ENCODE data around the gene RNF103.

Gene RNF103

DNA sequence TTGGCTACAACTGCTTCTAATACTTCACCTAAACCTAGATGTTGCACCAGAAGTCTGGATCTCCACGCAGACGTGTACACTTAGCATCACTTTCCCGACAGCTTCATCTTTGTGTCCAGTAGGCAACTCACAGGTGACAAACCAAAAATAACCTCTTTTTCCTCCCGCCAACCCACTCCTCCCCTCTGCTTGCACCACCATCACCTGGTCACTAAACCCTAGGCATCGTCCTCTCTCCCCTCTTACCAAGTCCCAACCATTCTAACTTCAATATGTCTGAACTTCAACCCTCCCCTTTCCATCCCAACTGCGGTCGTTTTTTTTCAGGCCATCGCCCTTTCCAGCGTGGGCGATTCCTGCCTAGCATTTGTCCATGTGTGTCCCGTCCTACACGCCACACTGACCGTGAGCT, 60.0 kb downstream of the RNF103 start:
- no peak for DNase-seq

DNA sequence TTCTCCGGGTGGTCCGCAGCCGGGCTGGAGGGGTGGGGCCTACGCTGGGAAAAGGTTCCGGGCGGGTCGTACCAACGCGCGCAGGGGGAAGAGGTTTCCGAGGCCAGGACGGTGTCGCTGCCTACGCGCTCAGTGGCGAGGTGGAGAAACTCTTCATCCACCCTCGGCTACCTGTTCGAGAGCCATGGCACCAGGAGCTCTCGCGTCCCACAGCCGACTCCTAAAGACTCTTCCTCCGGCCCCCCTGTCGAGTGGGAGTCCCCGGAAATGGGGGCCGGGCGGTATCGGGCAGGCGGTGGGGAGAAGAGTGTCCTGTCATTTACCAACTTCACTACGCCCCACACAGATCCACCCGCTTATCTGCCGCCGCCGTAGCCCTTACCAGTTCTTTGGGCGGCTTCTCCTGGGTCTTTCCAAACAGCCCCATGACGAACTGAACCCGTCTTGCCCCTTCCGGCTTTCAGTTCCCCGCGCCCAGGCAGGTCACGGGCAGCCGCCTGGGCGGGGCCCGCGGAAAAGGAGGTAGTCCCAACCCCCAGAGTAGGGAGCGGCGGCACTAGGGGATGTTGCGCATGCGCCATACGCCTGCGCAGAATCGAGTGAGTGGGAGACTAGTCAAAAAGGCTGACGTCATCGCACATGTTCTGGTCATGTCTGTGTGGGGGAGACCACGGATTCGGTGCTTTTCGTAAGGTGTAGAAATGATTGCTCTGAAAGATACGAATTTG, 60.6 kb downstream of the RNF103 start, which contains the start of gene CHMP3:
CHMP3 (minus strand) TSS at position 522 of the 728 bp plus-strand sequence; CDS start at position 427, 95 bp downstream.
- peak; percentile 97 for DNase-seq

DNA sequence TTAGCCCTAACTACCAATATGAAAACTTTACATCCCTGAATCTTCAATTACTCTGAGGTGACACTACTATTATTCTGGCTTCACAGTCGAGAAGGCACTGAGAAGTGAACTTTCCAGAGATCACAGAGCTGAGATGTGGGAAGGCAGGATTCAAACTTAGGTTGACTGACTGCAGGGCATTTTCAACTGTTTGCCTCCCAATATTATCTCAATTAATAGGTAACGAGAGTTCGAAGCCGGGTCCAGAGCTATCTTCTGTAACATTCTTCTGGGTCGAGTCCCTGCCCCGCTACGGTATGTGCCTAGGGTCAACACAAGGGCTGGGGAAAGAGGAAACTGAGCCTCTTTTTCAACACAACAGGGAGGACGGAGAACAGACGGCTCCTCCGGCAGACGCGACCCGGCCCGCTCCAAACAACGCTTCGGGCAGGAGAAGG, 61.2 kb downstream of the RNF103 start:
- no peak for DNase-seq

DNA sequence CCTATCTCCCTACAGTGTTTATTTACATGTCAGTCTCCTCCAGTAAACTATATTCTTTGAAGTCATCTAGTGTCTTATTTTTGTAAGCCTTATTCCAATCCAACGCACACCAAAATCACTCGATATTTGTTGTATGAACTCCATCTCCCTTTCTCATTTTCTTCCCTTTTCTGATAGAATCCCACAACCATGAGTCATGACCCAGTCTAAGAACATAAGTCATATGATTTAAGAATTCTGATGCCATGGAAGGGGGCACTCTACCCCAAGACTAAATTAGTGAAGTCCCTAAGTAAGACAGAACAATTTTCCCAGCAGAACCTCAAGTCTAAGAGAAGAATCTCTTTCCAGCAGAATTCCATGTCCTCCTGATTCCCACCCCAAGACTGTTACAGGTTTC, 65.8 kb downstream of the RNF103 start:
- no peak for DNase-seq

DNA sequence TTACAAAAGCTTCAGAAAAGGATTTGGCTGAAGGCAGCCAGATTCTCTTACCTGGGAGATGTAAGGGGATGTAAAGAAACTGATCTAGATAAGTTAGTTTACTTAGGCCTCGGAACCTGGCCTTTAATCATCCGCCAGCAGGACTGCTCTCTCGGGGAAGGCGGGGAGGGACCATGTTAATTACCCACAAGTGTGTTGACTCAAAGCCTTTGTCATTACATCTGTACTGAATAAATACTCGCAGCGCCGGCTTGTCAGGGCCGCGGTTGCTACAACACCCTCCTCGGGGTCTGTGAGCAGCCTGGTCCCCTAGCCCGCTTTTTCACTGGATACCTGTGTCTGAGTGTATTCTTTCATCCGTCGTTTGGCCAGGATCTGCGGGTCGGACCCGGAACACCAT, 67.2 kb downstream of the RNF103 start:
- no peak for DNase-seq
